ENCODE data around the gene CNTN1.

Gene CNTN1

GRCh38 chr12:40864891-40865290 is 172.7 kb downstream of the CNTN1 start:
- no peak for DNase-seq

- no peak for DNase-seq
These were observed 178.7 kb downstream of the CNTN1 start for GRCh38 chr12:40870981-40871380.

GRCh38 chr12:40874868-40875267 is 182.6 kb downstream of the CNTN1 start:
- DNase-seq = no peak

- no peak for DNase-seq
These were observed 197.1 kb downstream of the CNTN1 start for GRCh38 chr12:40889329-40889728.

GRCh38 chr12:40892528-40892927 is 200.3 kb downstream of the CNTN1 start:
- no peak for DNase-seq

- no peak for DNase-seq
These were observed 206.3 kb downstream of the CNTN1 start for GRCh38 chr12:40898505-40898904.

GRCh38 chr12:40903040-40903439 is 210.8 kb downstream of the CNTN1 start:
- DNase-seq = no peak

GRCh38 chr12:40907115-40907527 is 214.9 kb downstream of the CNTN1 start:
- DNase-seq = no peak

- DNase-seq = no peak
These were observed 219.4 kb downstream of the CNTN1 start for GRCh38 chr12:40911676-40912075.

GRCh38 chr12:40915172-40915571 is 222.9 kb downstream of the CNTN1 start:
- DNase-seq = no peak

- DNase-seq = no peak
These were observed 225.3 kb downstream of the CNTN1 start for GRCh38 chr12:40917561-40917960.

- no peak for DNase-seq
These were observed 229.4 kb downstream of the CNTN1 start for GRCh38 chr12:40921563-40922163.

- no peak for DNase-seq
These were observed 245.7 kb downstream of the CNTN1 start for GRCh38 chr12:40937891-40938290.

GRCh38 chr12:40942326-40942725 is 250.1 kb downstream of the CNTN1 start:
- DNase-seq = no peak

- no peak for DNase-seq
These were observed 253.5 kb downstream of the CNTN1 start for GRCh38 chr12:40945772-40946171.

GRCh38 chr12:40946612-40947194 is 254.5 kb downstream of the CNTN1 start:
- DNase-seq = no peak

GRCh38 chr12:40947797-40948196 is 255.6 kb downstream of the CNTN1 start:
- DNase-seq = no peak

- no peak for DNase-seq
These were observed 260.8 kb downstream of the CNTN1 start for GRCh38 chr12:40953076-40953475.

- DNase-seq = no peak
These were observed 265.2 kb downstream of the CNTN1 start for GRCh38 chr12:40957417-40957816.

- DNase-seq = no peak
These were observed 266.8 kb downstream of the CNTN1 start for GRCh38 chr12:40959041-40959440.

GRCh38 chr12:40963751-40964150 is 271.5 kb downstream of the CNTN1 start:
- no peak for DNase-seq

- DNase-seq = no peak
These were observed 277.6 kb downstream of the CNTN1 start for GRCh38 chr12:40969796-40970195.

- DNase-seq = no peak
These were observed 278.2 kb downstream of the CNTN1 start for GRCh38 chr12:40970320-40970907.

- no peak for DNase-seq
These were observed 279.7 kb downstream of the CNTN1 start for GRCh38 chr12:40971911-40972310.

GRCh38 chr12:40976546-40976945 is 284.3 kb downstream of the CNTN1 start:
- no peak for DNase-seq

Measured in stimulated activated CD8-positive, alpha-beta memory T cell treated with anti-CD3 and anti-CD28 coated beads, Interleukin-4, amount 100 ng/mL, for 48 hours (primary cell).